Measurements from ENCODE around the gene PPP4R2. TPM values are rescaled to one million over a fixed set of nuclear protein-coding genes. Genes with fewer than 3 reads are reported as not detected.
"Not testable (repeated sequence)": the region's sequence is repeated elsewhere in the genome, so short reads cannot be mapped to it uniquely, and the experiment has no call there.

Gene PPP4R2
- total RNA-seq, 1 donor from 2014 or later = 82.1 TPM

GRCh38 chr3:72976281-72976741 lies 20.3 kb upstream of the PPP4R2 start:
- DNase-seq (ENCODE audit: low spot score) = no peak

- DNase-seq (ENCODE audit: low spot score) = no peak
Measured at GRCh38 chr3:72977060-72977808, 19.4 kb upstream of the PPP4R2 start.

GRCh38 chr3:72982609-72983366 lies 13.8 kb upstream of the PPP4R2 start:
- no peak for DNase-seq (ENCODE audit: low spot score)

- no peak for DNase-seq (ENCODE audit: low spot score)
Measured at GRCh38 chr3:72985576-72985975, 11.0 kb upstream of the PPP4R2 start.

GRCh38 chr3:72990701-72991395 lies 5.8 kb upstream of the PPP4R2 start:
- DNase-seq (ENCODE audit: low spot score) = no peak

- DNase-seq (ENCODE audit: low spot score) = no peak
Measured at GRCh38 chr3:72991522-72991921, 5.1 kb upstream of the PPP4R2 start.

GRCh38 chr3:72993391-72993790 lies 3.2 kb upstream of the PPP4R2 start:
- DNase-seq (ENCODE audit: low spot score) = no peak

- DNase-seq (ENCODE audit: low spot score) = no peak
Measured at GRCh38 chr3:72995337-72995736, 1.3 kb upstream of the PPP4R2 start.

GRCh38 chr3:72996121-72996472 lies 514 bp upstream of the PPP4R2 start:
- no peak for DNase-seq (ENCODE audit: low spot score)

GRCh38 chr3:72997421-72997961 lies 880 bp downstream of the PPP4R2 start:
- no peak for DNase-seq (ENCODE audit: low spot score)

- no peak for DNase-seq (ENCODE audit: low spot score)
Measured at GRCh38 chr3:72998466-72998865, 1.9 kb downstream of the PPP4R2 start.

- DNase-seq (ENCODE audit: low spot score) = no peak
Measured at GRCh38 chr3:72999951-73000350, 3.3 kb downstream of the PPP4R2 start.

- DNase-seq (ENCODE audit: low spot score) = not testable (repeated sequence)
Measured at GRCh38 chr3:73003050-73003449, 6.4 kb downstream of the PPP4R2 start.

GRCh38 chr3:73004316-73004715 lies 7.7 kb downstream of the PPP4R2 start:
- no peak for DNase-seq (ENCODE audit: low spot score)

GRCh38 chr3:73007992-73008712 lies 11.5 kb downstream of the PPP4R2 start:
- DNase-seq (ENCODE audit: low spot score) = no peak

- no peak for DNase-seq (ENCODE audit: low spot score)
Measured at GRCh38 chr3:73009008-73009407, 12.4 kb downstream of the PPP4R2 start.

- no peak for DNase-seq (ENCODE audit: low spot score)
Measured at GRCh38 chr3:73009750-73010149, 13.1 kb downstream of the PPP4R2 start.

GRCh38 chr3:73010158-73010557 lies 13.5 kb downstream of the PPP4R2 start:
- DNase-seq (ENCODE audit: low spot score) = no peak

- no peak for DNase-seq (ENCODE audit: low spot score)
Measured at GRCh38 chr3:73018298-73018697, 21.7 kb downstream of the PPP4R2 start.

- DNase-seq (ENCODE audit: low spot score) = no peak
Measured at GRCh38 chr3:73018790-73019441, 22.3 kb downstream of the PPP4R2 start.

Data from mesenteric fat pad (tissue), 1 donor.